ENCODE measurements around the gene SPHK2. TPM values are rescaled to one million over a fixed set of nuclear protein-coding genes. Genes with fewer than 3 reads are reported as not detected.

SPHK2 gene
- total and polyA plus RNA-seq, 2 of the 8 experiments (the other 6 are each of a cell fraction or from before 2014, with no cell fraction given) = 43.9 to 60.9 TPM

GRCh38 chr19:48634036-48634342 lies 14.7 kb downstream of the SPHK2 start:
- peaks cover 9 to 36% (median 27%) of the 10 kb centered on the region in 4 experiments for H3K4me1 ChIP-seq (replicated peaks in 1 of 4; ENCODE audit: control insufficient read depth in 3 of 4, insufficient read depth in 4 of 4, low read length in 3 of 4)
- H3K79me2 ChIP-seq (ENCODE audit: control insufficient read depth in 1 of 2, insufficient read depth in 2 of 2, low read length in 2 of 2) = no peaks in the 10 kb centered on the region
- H3K23ac ChIP-seq (ENCODE audit: insufficient read length) = no peak overlapping the region
- no peak overlapping the region for H2BK20ac ChIP-seq (ENCODE audit: low read length)
- H3K4me2 ChIP-seq (ENCODE audit: insufficient read depth in 1 of 2, low read depth in 2 of 2, low read length in 2 of 2) = peak overlapping the region; percentile 50 to 94
- H3K9me3 ChIP-seq (ENCODE audit: insufficient read depth in 2 of 2, low read depth in 1 of 2, low read length in 1 of 2) = no peaks in the 10 kb centered on the region
- peaks cover 33% of the 10 kb centered on the region for H3K23me2 ChIP-seq (ENCODE audit: low read depth, low read length)
- H3K4ac ChIP-seq (replicated peaks; ENCODE audit: insufficient read length, low read depth, low read length) = no peak overlapping the region
- peak overlapping the region in 2 of 4 experiments; percentile 8 to 38; a peak in 2 of 8 replicates for H3K4me3 ChIP-seq (ENCODE audit: extremely low read depth in 1 of 4, insufficient read depth in 2 of 4, low read depth in 3 of 4, low read length in 4 of 4)
- ChIA-PET POLR2A (ENCODE audit: partially characterized antibody) (interaction anchor here (0.6 to 30.9 kb wide), 4 partner anchors 12 to 325 kb away, joined by 3 to 788 read pairs (median 6); partner anchors contain the start of genes CA11, FAM83E, RPL18 and SPACA4), CTCF (ENCODE audit: partially characterized antibody) (interaction anchor here (0.6 to 1.5 kb wide), 4 partner anchors 10 to 99 kb away, joined by 3 to 4 read pairs (median 3); no protein-coding TSS in a partner anchor)
- H4K5ac ChIP-seq (ENCODE audit: insufficient read length, low read depth, low read length) = no peak overlapping the region
- no peak overlapping the region for H4K91ac ChIP-seq (replicated peaks; ENCODE audit: insufficient read length, low read length)
- DNase-seq (ENCODE audit: low read depth in 1 of 2, low spot score in 2 of 2) = no peak
- no peak overlapping the region for H4K8ac ChIP-seq (ENCODE audit: extremely low read depth, insufficient read depth, low read length)
- no peaks in the 10 kb centered on the region for H3K36me3 ChIP-seq (ENCODE audit: control insufficient read depth in 2 of 4, insufficient read depth in 4 of 4, low read length in 3 of 4)
- H3K9ac ChIP-seq (replicated peaks in 1 of 4; ENCODE audit: extremely low read depth in 1 of 4, low read depth in 3 of 4, low read length in 3 of 4) = 0 out of 7 replicates have a peak overlapping the region, but pooled peaks of 1 of the 4 experiments have one; percentile 17
- H2AK5ac ChIP-seq (ENCODE audit: low read depth, low read length) = no peak overlapping the region
- no peak overlapping the region for H2BK15ac ChIP-seq (ENCODE audit: low read length)
- no peak overlapping the region for H2AFZ ChIP-seq (ENCODE audit: low read length)
- WGBS, 2 experiments (ENCODE audit: extremely low coverage in 1 of 2, insufficient coverage in 1 of 2, insufficient read length in 1 of 2, insufficient replicate concordance in 2 of 2, low coverage in 1 of 2, low lambda C conversion rate in 2 of 2, missing lambda C conversion rate in 1 of 2) = 80% methylated on average over 7 of the region's 7 CpGs; no CpG with 5 or more reads in 1 of the 2 experiments
- no peak overlapping the region for H3K27ac ChIP-seq (ENCODE audit: low read depth, low read length)
- H2BK120ac ChIP-seq (replicated peaks; ENCODE audit: low read depth, low read length) = no peak overlapping the region
- no peaks in the 10 kb centered on the region for H3K79me1 ChIP-seq (ENCODE audit: low read depth, low read length)
- no peak overlapping the region for H2BK5ac ChIP-seq (ENCODE audit: low read depth, low read length)
- no peak for FAIRE-seq
- H2BK12ac ChIP-seq (ENCODE audit: low read depth, low read length) = 0 out of 2 replicates have a peak overlapping the region, but pooled peaks have one; percentile 7
- no peak overlapping the region for H3K14ac ChIP-seq (ENCODE audit: insufficient read length)
- H3K56ac ChIP-seq (replicated peaks; ENCODE audit: insufficient read length, low read depth, low read length) = no peak overlapping the region
- H3K18ac ChIP-seq (ENCODE audit: extremely low read depth, low read length) = no peak overlapping the region
- H3K27me3 ChIP-seq (replicated peaks in 1 of 4; ENCODE audit: control insufficient read depth in 3 of 4, extremely low read depth in 1 of 4, insufficient read depth in 3 of 4, low read length in 3 of 4) = peaks cover 0 to 2% (median 0%) of the 10 kb centered on the region in 4 experiments; a peak in 2 of 7 replicates
- no peak for TF ChIP-seq POLR2AphosphoS5 (IDR thresholded peaks at IDR 0.05; ENCODE audit: low read depth, low read length)
- TF ChIP-seq RXRA (IDR thresholded peaks at IDR 0.05; ENCODE audit: insufficient read depth, low read depth, low read length) = no peak
- TF ChIP-seq JUND (IDR thresholded peaks at IDR 0.05; ENCODE audit: low read length) = no peak
- TF ChIP-seq RNF2 (IDR thresholded peaks at IDR 0.05; ENCODE audit: borderline replicate concordance, low read depth, low read length, missing control alignments, poor library complexity, severe bottlenecking) = no peak
- no peak for TF ChIP-seq GABPA (IDR thresholded peaks at IDR 0.05; ENCODE audit: borderline replicate concordance, insufficient read depth, low read length)
- TF ChIP-seq MAFK (IDR thresholded peaks at IDR 0.05; ENCODE audit: low read depth, low read length) = no peak
- no peak for TF ChIP-seq NRF1 (IDR thresholded peaks at IDR 0.05; ENCODE audit: low read depth, low read length)
- no peak for TF ChIP-seq CREB1 (IDR thresholded peaks at IDR 0.05)
- TF ChIP-seq SIX5 (IDR thresholded peaks at IDR 0.05; ENCODE audit: low read depth, low read length) = no peak
- no peak for TF ChIP-seq PHF8 (conservative IDR thresholded peaks at IDR 0.05; ENCODE audit: low read depth, low read length)
- no peak for TF ChIP-seq TCF12 (IDR thresholded peaks at IDR 0.05; ENCODE audit: low read depth, low read length)
- no peak for TF ChIP-seq SP1 (IDR thresholded peaks at IDR 0.05; ENCODE audit: low read depth, low read length)
- TF ChIP-seq TBP (IDR thresholded peaks at IDR 0.05; ENCODE audit: low read depth, low read length) = no peak
- no peak for TF ChIP-seq HDAC2 (IDR thresholded peaks at IDR 0.05; ENCODE audit: borderline replicate concordance in 1 of 2, low read depth in 2 of 2, low read length in 2 of 2)
- TF ChIP-seq ZNF274 (IDR thresholded peaks at IDR 0.05; ENCODE audit: borderline replicate concordance, extremely low read depth, low read length) = no peak
- H4K20me1 ChIP-seq (replicated peaks in 1 of 2; ENCODE audit: control insufficient read depth in 1 of 2, insufficient read depth in 2 of 2, low read length in 2 of 2) = peaks cover 0 to 6% of the 10 kb centered on the region in 2 experiments

Data from H1 (cell line).